ENCODE data around the gene FOXRED1.
A peak's percentile ranks its signal among the peaks of the same experiment; 100 is the strongest.

The FOXRED1 gene

GRCh38 chr11:126311401-126312291, 42.7 kb downstream of the FOXRED1 start:
- DNase-seq (ENCODE audit: low read depth, low spot score), result no peak

GRCh38 chr11:126312961-126313360, 44.0 kb downstream of the FOXRED1 start:
- DNase-seq (ENCODE audit: low read depth, low spot score), result no peak

- no peak for DNase-seq (ENCODE audit: low read depth, low spot score)
These were observed 44.9 kb downstream of the FOXRED1 start for GRCh38 chr11:126313826-126314225.

- no peak for DNase-seq (ENCODE audit: low read depth, low spot score)
These were observed 48.4 kb downstream of the FOXRED1 start for GRCh38 chr11:126317432-126317755.

- DNase-seq (ENCODE audit: low read depth, low spot score), result peak; percentile 70
These were observed 49.0 kb downstream of the FOXRED1 start for GRCh38 chr11:126317756-126318573.

GRCh38 chr11:126318574-126319373, 49.8 kb downstream of the FOXRED1 start:
- DNase-seq (ENCODE audit: low read depth, low spot score), result peak; percentile 73

- no peak for DNase-seq (ENCODE audit: low read depth, low spot score)
These were observed 50.4 kb downstream of the FOXRED1 start for GRCh38 chr11:126319374-126319740.

- DNase-seq (ENCODE audit: low read depth, low spot score), result no peak
These were observed 54.0 kb downstream of the FOXRED1 start for GRCh38 chr11:126322996-126323395.

- no peak for DNase-seq (ENCODE audit: low read depth, low spot score)
These were observed 58.5 kb downstream of the FOXRED1 start for GRCh38 chr11:126327281-126328000.

Data from smooth muscle cell of the brain vasculature (primary cell).